A549 (cell line): ENCODE measurements around the gene ZNF564. TPM values are rescaled to one million over a fixed set of nuclear protein-coding genes. Genes with fewer than 3 reads are reported as not detected.

Experiments used
- ATAC-seq, 2 experiments: fragments of 200-7000 bp in 1 of 2; fragments of >200 bp in 1 of 2; cut with Nextera tagmentation in 1 of 2; cut with Tn5 transposase in 1 of 2; 3 replicates each; pipeline versions ENCODE4 v1.8.0 to v1.9.1; 2018 to 2020; ENCODE audit warnings: mild to moderate bottlenecking in 1 of 2, moderate library complexity in 1 of 2
- CTCF ChIA-PET: fragments of 300-600 bp; sonication (Branson Sonifier 250); formaldehyde crosslinking; extraction: SDS; loops from one replicate; lab custom pipeline; 2021; ENCODE audit warnings: antibody characterized with exemption, inconsistent platforms; lab: Yijun Ruan, JAX
- POLR2A ChIA-PET: fragments of 350-600 bp; formaldehyde crosslinking; extraction: SDS; loops from one replicate; lab custom pipeline; 2021; ENCODE audit warnings: antibody characterized with exemption, inconsistent platforms; lab: Yijun Ruan, JAX
- DNase-seq, 2 experiments: peaks; one replicate each; pipeline versions ENCODE4 v3.0.0 to v3.0.0-alpha.2; 2011 to 2016; ENCODE audit warnings: low read depth in 1 of 2, low spot score in 1 of 2
- FAIRE-seq: peaks from 2 replicates; lab custom pipeline; 2011; peaks lifted over from hg19 to GRCh38; lab: Jason Lieb, UNC
- H3K27ac ChIP-seq, 2 experiments: fragments of >200 bp; sonication (Bioruptor Twin); formaldehyde crosslinking; 3 replicates each; pipeline ENCODE4 v1.5.1; 2016 to 2017
- H3K4me1 ChIP-seq: fragments of >200 bp; sonication (Bioruptor Twin); formaldehyde crosslinking; 3 replicates; pipeline ENCODE4 v1.6.1; 2016
- H3K4me2 ChIP-seq: fragments of >200 bp; sonication (Bioruptor Twin); formaldehyde crosslinking; 3 replicates; pipeline ENCODE4 v1.6.1; 2016
- H3K4me3 ChIP-seq: fragments of >200 bp; sonication (Bioruptor Twin); formaldehyde crosslinking; 3 replicates; pipeline ENCODE4 v1.5.1; 2016
- H3K9me3 ChIP-seq: fragments of >200 bp; sonication (Bioruptor Twin); formaldehyde crosslinking; 3 replicates; pipeline ENCODE4 v1.6.1; 2016
- ATOH8 ChIP-seq: fragments of 250-450 bp; sonication (Bioruptor Pico); IDR thresholded peaks from 2 replicates; pipeline ENCODE4 v1.5.0; 2020; ENCODE audit warnings: low read depth, mild to moderate bottlenecking, moderate library complexity
- CEBPB ChIP-seq, 2 experiments: fragments of >200 bp in 1 of 2; sonication (Bioruptor Twin) in 1 of 2; formaldehyde crosslinking in 1 of 2; IDR thresholded peaks; 2 replicates each; pipeline ENCODE4 v1.6.1; 2012 to 2016
- EP300 ChIP-seq, 2 experiments: fragments of >200 bp; sonication (Bioruptor Twin); formaldehyde crosslinking; IDR thresholded peaks; 2 replicates in 1 of 2; 3 replicates in 1 of 2; pipeline ENCODE4 v1.6.1; 2016 to 2017
- ESRRA ChIP-seq: fragments of 150-350 bp; IDR thresholded peaks from 2 replicates; pipeline ENCODE4 v1.6.1; 2014; ENCODE audit warnings: mild to moderate bottlenecking, low read length, borderline replicate concordance
- HDAC2 ChIP-seq: fragments of 200-600 bp; sonication (generic); IDR thresholded peaks from 2 replicates; pipeline ENCODE4 v1.6.1; 2016
- HOXB13 ChIP-seq: fragments of 250-450 bp; sonication (Bioruptor Pico); IDR thresholded peaks from 2 replicates; pipeline ENCODE4 v1.5.0; 2020; ENCODE audit warnings: low read depth, mild to moderate bottlenecking, moderate library complexity
- JUNB ChIP-seq: fragments of >200 bp; sonication (Bioruptor Twin); formaldehyde crosslinking; IDR thresholded peaks from 2 replicates; pipeline ENCODE4 v1.6.1; 2016
- KDM5A ChIP-seq: fragments of 200-600 bp; sonication (generic); IDR thresholded peaks from 2 replicates; pipeline ENCODE4 v1.6.1; 2016; ENCODE audit warnings: antibody characterized with exemption, mild to moderate bottlenecking
- MAZ ChIP-seq: fragments of 150-350 bp; IDR thresholded peaks from 2 replicates; pipeline ENCODE4 v1.6.1; 2014; ENCODE audit warnings: antibody characterized with exemption, low read depth, low read length, borderline replicate concordance
- NPAS2 ChIP-seq: fragments of 250-450 bp; sonication (Bioruptor Pico); IDR thresholded peaks from 2 replicates; pipeline ENCODE4 v1.8.0; 2022; ENCODE audit warnings: mild to moderate bottlenecking, moderate library complexity, borderline replicate concordance
- POLR2AphosphoS2 ChIP-seq: conservative IDR thresholded peaks from 2 replicates; pipeline ENCODE4 v1.6.1; 2012; ENCODE audit warnings: low read length, improper control_type of control experiment, inconsistent platforms
- RFX5 ChIP-seq: fragments of 450-650 bp; IDR thresholded peaks from 2 replicates; pipeline ENCODE4 v1.7.1; 2014; ENCODE audit warnings: antibody characterized with exemption, mild to moderate bottlenecking, moderate library complexity
- RNF2 ChIP-seq: fragments of 200-600 bp; sonication (generic); IDR thresholded peaks from 2 replicates; pipeline ENCODE4 v1.6.1; 2016; ENCODE audit warnings: low read depth, mild to moderate bottlenecking, antibody characterized with exemption, moderate library complexity, borderline replicate concordance
- SMC3 ChIP-seq: fragments of >200 bp; sonication (Bioruptor Twin); formaldehyde crosslinking; IDR thresholded peaks from 3 replicates; pipeline ENCODE4 v1.6.1; 2018; ENCODE audit warnings: inconsistent platforms
- TFCP2L1 ChIP-seq: fragments of 250-450 bp; sonication (Bioruptor Pico); IDR thresholded peaks from 2 replicates; pipeline ENCODE4 v1.5.0; 2021; ENCODE audit warnings: mild to moderate bottlenecking
- TP53 ChIP-seq: fragments of 250-450 bp; sonication (Bioruptor Pico); IDR thresholded peaks from 2 replicates; pipeline ENCODE4 v1.5.0; 2021; ENCODE audit warnings: mild to moderate bottlenecking, moderate library complexity
- ZC3H11A ChIP-seq: fragments of 450-650 bp; IDR thresholded peaks from 2 replicates; pipeline ENCODE4 v1.6.1; 2014; ENCODE audit warnings: antibody characterized with exemption, mild to moderate bottlenecking
- ZNF302 ChIP-seq: fragments of 250-450 bp; sonication (Bioruptor Pico); IDR thresholded peaks from 2 replicates; pipeline ENCODE4 v1.9.0; 2021; ENCODE audit warnings: inconsistent platforms, mild to moderate bottlenecking, moderate library complexity
- WGBS: methylation state at CpG from one replicate; pipeline ENCODE4 v1.1.6; 2017; ENCODE audit errors: missing lambda C conversion rate; 5-methylcytosine and 5-hydroxymethylcytosine counted together
- polyA plus RNA-seq, 4 experiments: library from polyadenylated mRNA; depleted of rRNA in 3 of 4; stranded (reverse); fragments of >200 nt; fragmentation: RNase III in 1 of 4; extraction: RNeasy Plus Mini Kit Qiagen cat#74134 plus additional on column Dnase treatment in 1 of 4; gene quantifications; 2 replicates in 3 of 4; 3 replicates in 1 of 4; pipeline ENCODE4 v1.2.3, GENCODE V29; 2011 to 2017
- TF ChIP-seq, protein P1 (sequence below): fragments of >200 bp; sonication (Bioruptor Twin); formaldehyde crosslinking; IDR thresholded peaks from 3 replicates; pipeline ENCODE4 v1.5.1; 2016
- TF ChIP-seq, protein P2 (sequence below): IDR thresholded peaks from 2 replicates; pipeline ENCODE4 v1.6.1; 2012; ENCODE audit warnings: low read depth, borderline replicate concordance
- TF ChIP-seq, protein P3 (sequence below): fragments of >200 bp; sonication (Bioruptor Twin); formaldehyde crosslinking; IDR thresholded peaks from 2 replicates; pipeline ENCODE4 v1.6.1; 2016
- TF ChIP-seq, protein P4 (sequence below): fragments of 150-350 bp; IDR thresholded peaks from 2 replicates; pipeline ENCODE4 v1.6.1; 2014; ENCODE audit warnings: low read depth, mild to moderate bottlenecking, low read length

Gene ZNF564
- polyA plus RNA-seq, 2 of the 4 experiments (the other 2 are of a cell fraction), result 1.9 to 2.5 TPM

DNA sequence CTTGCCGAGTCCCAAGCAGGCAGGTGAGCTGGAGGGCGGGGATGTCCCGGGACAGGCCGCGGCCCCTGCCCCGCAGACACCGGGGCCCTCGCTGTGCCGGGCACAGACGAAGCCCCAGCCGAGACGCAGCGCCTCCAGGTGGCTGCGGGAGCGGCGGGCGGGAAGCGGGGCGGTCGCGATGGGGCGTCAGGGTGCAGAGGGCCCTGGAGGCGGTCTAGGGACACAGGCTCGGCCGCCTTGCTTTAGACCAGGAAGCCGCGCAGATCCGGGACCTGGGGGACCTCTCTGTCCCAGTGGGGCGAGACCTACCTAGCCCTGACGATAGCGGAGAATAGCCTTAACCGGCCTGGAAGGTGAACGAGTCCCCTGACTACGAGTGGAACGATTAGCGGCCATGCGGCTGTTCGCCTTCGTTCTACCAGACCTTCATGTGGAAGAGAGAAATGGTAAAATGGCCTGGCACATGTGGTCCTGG is 4.2 kb upstream of the ZNF564 start:
- H3K4me1 ChIP-seq, result no peaks in the 10 kb centered on the region
- TF ChIP-seq RNF2 (no peak), ATOH8 (CRISPR knock-in tag) (no peak), HDAC2 (no peak)
- TF ChIP-seq, protein P1, sequence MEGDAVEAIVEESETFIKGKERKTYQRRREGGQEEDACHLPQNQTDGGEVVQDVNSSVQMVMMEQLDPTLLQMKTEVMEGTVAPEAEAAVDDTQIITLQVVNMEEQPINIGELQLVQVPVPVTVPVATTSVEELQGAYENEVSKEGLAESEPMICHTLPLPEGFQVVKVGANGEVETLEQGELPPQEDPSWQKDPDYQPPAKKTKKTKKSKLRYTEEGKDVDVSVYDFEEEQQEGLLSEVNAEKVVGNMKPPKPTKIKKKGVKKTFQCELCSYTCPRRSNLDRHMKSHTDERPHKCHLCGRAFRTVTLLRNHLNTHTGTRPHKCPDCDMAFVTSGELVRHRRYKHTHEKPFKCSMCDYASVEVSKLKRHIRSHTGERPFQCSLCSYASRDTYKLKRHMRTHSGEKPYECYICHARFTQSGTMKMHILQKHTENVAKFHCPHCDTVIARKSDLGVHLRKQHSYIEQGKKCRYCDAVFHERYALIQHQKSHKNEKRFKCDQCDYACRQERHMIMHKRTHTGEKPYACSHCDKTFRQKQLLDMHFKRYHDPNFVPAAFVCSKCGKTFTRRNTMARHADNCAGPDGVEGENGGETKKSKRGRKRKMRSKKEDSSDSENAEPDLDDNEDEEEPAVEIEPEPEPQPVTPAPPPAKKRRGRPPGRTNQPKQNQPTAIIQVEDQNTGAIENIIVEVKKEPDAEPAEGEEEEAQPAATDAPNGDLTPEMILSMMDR, result no peak
- H3K4me3 ChIP-seq, result no peak overlapping the region
- ATAC-seq (no peak), FAIRE-seq (no peak), DNase-seq (no peak)
- H3K27ac ChIP-seq, result no peak overlapping the region
- CTCF ChIA-PET, result no interaction called here
- 83% methylated on average over 19 of the region's 39 CpGs for WGBS
- no peak overlapping the region for H3K4me2 ChIP-seq
- POLR2A ChIA-PET, result no interaction called here
- peaks cover 6% of the 10 kb centered on the region; the same call in 2 of the 3 replicates for H3K9me3 ChIP-seq

GRCh38 chr19:12546903-12547302 is 4.4 kb downstream of the ZNF564 start:
- TF ChIP-seq TP53 (no peak), CEBPB (IDR thresholded peaks at IDR 0.05) (no peak), MAZ (no peak), NPAS2 (CRISPR knock-in tag) (no peak), TFCP2L1 (CRISPR knock-in tag) (no peak), HOXB13 (CRISPR knock-in tag) (no peak), EP300 (IDR thresholded peaks at IDR 0.05) (no peak), ESRRA (no peak), JUNB (no peak), POLR2AphosphoS2 (no peak), ZNF302 (CRISPR knock-in tag) (no peak), ZC3H11A (no peak), RFX5 (no peak), KDM5A (no peak), SMC3 (no peak)
- TF ChIP-seq, protein P2, sequence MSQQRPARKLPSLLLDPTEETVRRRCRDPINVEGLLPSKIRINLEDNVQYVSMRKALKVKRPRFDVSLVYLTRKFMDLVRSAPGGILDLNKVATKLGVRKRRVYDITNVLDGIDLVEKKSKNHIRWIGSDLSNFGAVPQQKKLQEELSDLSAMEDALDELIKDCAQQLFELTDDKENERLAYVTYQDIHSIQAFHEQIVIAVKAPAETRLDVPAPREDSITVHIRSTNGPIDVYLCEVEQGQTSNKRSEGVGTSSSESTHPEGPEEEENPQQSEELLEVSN, result no peak
- TF ChIP-seq, protein P3, sequence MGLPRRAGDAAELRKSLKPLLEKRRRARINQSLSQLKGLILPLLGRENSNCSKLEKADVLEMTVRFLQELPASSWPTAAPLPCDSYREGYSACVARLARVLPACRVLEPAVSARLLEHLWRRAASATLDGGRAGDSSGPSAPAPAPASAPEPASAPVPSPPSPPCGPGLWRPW, result no peak
- TF ChIP-seq, protein P4, sequence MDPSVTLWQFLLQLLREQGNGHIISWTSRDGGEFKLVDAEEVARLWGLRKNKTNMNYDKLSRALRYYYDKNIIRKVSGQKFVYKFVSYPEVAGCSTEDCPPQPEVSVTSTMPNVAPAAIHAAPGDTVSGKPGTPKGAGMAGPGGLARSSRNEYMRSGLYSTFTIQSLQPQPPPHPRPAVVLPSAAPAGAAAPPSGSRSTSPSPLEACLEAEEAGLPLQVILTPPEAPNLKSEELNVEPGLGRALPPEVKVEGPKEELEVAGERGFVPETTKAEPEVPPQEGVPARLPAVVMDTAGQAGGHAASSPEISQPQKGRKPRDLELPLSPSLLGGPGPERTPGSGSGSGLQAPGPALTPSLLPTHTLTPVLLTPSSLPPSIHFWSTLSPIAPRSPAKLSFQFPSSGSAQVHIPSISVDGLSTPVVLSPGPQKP, result no peak
- Histone ChIP-seq H3K4me3 (no peak overlapping the region), H3K27ac (no peak overlapping the region), H3K9me3 (peaks cover 53% of the 10 kb centered on the region), H3K4me2 (no peak overlapping the region), H3K4me1 (peaks cover 2% of the 10 kb centered on the region; the same call in 1 of the 3 replicates)
- no peak for ATAC-seq
- POLR2A ChIA-PET, result no interaction called here
- CTCF ChIA-PET, result no interaction called here
- no peak for FAIRE-seq
- WGBS, result 63% methylated on average over 2 of the region's 2 CpGs
- no peak for DNase-seq
